Body of pancreas (tissue), 4 donors: ENCODE results near the gene GPR183. TPM values are rescaled to one million over a fixed set of nuclear protein-coding genes. Genes with fewer than 3 reads are reported as not detected.

Experiments
- ATAC-seq: fragments of 150-250 bp; one replicate; pipeline ENCODE4 v1.9.1; 2016
- DNase-seq, 4 donors: peaks; one replicate each; pipeline ENCODE4 v3.0.0-alpha.2; 2019
- H3K27ac ChIP-seq, 4 donors: fragments of 200-600 bp; sonication (generic); 1 replicate in 3 of 4; 2 replicates in 1 of 4; pipeline versions ENCODE4 v1.5.1 to v1.6.1; 2016 to 2019; ENCODE audit warnings: mild to moderate bottlenecking in 1 of 4, mixed read lengths in 1 of 4, moderate library complexity in 1 of 4
- H3K27me3 ChIP-seq, 2 donors: fragments of 200-600 bp; sonication (generic); one replicate each; pipeline ENCODE4 v1.6.0; 2016; ENCODE audit warnings: mild to moderate bottlenecking in 1 of 2
- H3K36me3 ChIP-seq, 2 donors: fragments of 200-600 bp; sonication (generic); replicated peaks in 1 of 2; 2 replicates each; pipeline ENCODE4 v1.5.1; 2016; ENCODE audit warnings: low read depth in 2 of 2; ENCODE audit not compliant: insufficient read depth in 1 of 2
- H3K4me1 ChIP-seq: fragments of 200-600 bp; sonication (generic); one replicate; pipeline ENCODE4 v1.6.0; 2016
- H3K4me3 ChIP-seq, 2 donors: fragments of 200-600 bp; sonication (generic); 1 replicate in 1 of 2; 2 replicates in 1 of 2; pipeline ENCODE4 v1.5.1; 2016 to 2019
- H3K9me3 ChIP-seq, 3 donors: fragments of 200-600 bp; sonication (generic); 1 replicate in 2 of 3; 2 replicates in 1 of 3; pipeline ENCODE4 v1.5.1; 2016
- POLR2A ChIP-seq, 3 donors: fragments of 450-650 bp; IDR thresholded peaks; one replicate each; pipeline ENCODE4 v1.6.1; 2016; ENCODE audit warnings: antibody characterized with exemption in 3 of 3, mild to moderate bottlenecking in 2 of 3
- WGBS, 2 donors: methylation state at CpG; one replicate each; pipeline ENCODE4 v1.1.5; 2017; 5-methylcytosine and 5-hydroxymethylcytosine counted together
- intact Hi-C: fragments of 100-400 bp; cut with DNase I; formaldehyde crosslinking; loops from one replicate; pipeline ENCODE4 v1.15.1; 2023
- total RNA-seq, 2 donors: library from RNA; depleted of rRNA; stranded (reverse); fragments of >200 nt; gene quantifications; one replicate each; pipeline ENCODE4 v1.1.0, GENCODE V29; 2016
- TF ChIP-seq, protein P1 (sequence below), 7 experiments: fragments of 450-650 bp in 4 of 7; fragments of 200-600 bp in 3 of 7; sonication (generic) in 3 of 7; IDR thresholded peaks; one replicate each; pipeline ENCODE4 v1.5.1; 2016 to 2019; ENCODE audit warnings: antibody characterized with exemption in 7 of 7

The GPR183 gene
- total RNA-seq, 2 donors from 2014 or later = 3.6 TPM; not detected in 1

DNA sequence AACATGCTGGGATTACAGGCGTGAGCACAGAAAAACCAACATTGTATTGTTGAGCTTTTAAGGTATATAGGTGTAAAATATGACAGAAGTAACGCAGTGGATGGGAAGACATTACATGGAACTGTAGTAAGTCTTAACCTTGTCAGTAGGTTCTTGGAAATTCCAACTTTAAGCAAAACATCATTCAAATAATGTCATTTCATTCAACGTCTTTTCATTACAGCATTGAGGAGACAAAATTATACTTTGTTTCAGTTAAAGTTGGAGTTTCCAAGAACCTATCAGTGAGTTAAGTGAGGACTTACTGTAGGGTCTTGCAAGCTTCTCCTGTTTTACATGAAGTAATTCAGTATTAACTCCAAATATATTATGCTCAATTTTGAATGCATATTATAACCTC, 27.0 kb upstream of the GPR183 start:
- Histone ChIP-seq H3K36me3 (no peaks in the 10 kb centered on the region), H3K27ac (no peak overlapping the region), H3K27me3 (no peaks in the 10 kb centered on the region), H3K4me3 (no peak overlapping the region), H3K9me3 (no peaks in the 10 kb centered on the region), H3K4me1 (peaks cover 2% of the 10 kb centered on the region)
- 94 to 97% methylated on average over 3 of the region's 3 CpGs for WGBS, 2 donors
- intact Hi-C loops = no loop called here
- DNase-seq (no peak), ATAC-seq (no peak)
- TF ChIP-seq POLR2A (IDR thresholded peaks at IDR 0.05) = no peak
- TF ChIP-seq, protein P1, sequence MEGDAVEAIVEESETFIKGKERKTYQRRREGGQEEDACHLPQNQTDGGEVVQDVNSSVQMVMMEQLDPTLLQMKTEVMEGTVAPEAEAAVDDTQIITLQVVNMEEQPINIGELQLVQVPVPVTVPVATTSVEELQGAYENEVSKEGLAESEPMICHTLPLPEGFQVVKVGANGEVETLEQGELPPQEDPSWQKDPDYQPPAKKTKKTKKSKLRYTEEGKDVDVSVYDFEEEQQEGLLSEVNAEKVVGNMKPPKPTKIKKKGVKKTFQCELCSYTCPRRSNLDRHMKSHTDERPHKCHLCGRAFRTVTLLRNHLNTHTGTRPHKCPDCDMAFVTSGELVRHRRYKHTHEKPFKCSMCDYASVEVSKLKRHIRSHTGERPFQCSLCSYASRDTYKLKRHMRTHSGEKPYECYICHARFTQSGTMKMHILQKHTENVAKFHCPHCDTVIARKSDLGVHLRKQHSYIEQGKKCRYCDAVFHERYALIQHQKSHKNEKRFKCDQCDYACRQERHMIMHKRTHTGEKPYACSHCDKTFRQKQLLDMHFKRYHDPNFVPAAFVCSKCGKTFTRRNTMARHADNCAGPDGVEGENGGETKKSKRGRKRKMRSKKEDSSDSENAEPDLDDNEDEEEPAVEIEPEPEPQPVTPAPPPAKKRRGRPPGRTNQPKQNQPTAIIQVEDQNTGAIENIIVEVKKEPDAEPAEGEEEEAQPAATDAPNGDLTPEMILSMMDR (IDR thresholded peaks at IDR 0.05) = no peak

DNA sequence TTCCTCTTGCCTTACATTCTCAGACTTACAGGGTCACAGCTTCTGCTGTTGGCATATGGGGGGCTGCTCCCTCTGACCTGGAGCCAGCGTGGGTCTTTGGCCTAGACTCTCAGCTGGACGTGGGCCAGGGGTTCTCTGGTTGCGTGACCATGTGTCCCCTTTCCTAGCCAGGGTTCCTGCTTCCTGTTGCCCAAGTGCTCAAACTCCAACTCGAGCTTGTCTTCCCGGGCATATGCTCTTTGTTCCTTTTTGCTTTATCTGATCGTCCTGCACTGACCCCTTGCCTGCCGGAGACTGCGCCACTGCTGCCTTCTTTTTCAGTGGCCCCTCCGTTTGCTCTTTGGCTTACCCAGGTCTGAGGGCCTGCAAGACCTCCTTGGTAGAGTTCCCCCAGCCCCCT, 25.3 kb upstream of the GPR183 start:
- no peak for ATAC-seq
- TF ChIP-seq, protein P1 (IDR thresholded peaks at IDR 0.05) = no peak
- TF ChIP-seq POLR2A (IDR thresholded peaks at IDR 0.05) = no peak
- H3K4me3 ChIP-seq = no peak overlapping the region
- H3K27ac ChIP-seq = no peak overlapping the region
- H3K4me1 ChIP-seq = no peaks in the 10 kb centered on the region
- H3K36me3 ChIP-seq = no peaks in the 10 kb centered on the region
- H3K9me3 ChIP-seq = no peaks in the 10 kb centered on the region
- intact Hi-C loops = no loop called here
- H3K27me3 ChIP-seq = no peaks in the 10 kb centered on the region
- no peak for DNase-seq
- 84 to 87% methylated on average over 9 of the region's 9 CpGs for WGBS, 2 donors

DNA sequence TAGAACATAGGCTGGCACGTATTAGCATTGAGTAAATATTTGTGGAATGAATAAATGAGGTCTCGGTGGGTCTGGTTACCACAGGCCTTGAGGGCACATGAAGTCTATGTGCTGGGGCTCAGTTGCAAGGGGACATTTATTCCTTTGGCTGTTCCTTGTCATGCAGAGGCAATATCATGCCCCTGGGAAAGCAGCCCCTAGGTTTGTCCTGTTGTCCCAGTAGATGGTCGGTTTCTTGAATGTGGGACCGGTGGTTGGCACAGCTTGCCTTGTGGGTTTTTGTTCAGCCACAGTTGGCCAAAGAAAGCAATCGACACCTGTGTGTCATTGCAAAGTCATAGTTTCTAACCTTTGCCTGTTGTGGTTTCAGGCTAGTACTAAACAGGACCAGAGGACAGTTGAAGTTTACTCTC, 24.7 kb upstream of the GPR183 start:
- WGBS, 2 donors = 88 to 90% methylated on average over 5 of the region's 5 CpGs
- H3K9me3 ChIP-seq = no peaks in the 10 kb centered on the region
- no peaks in the 10 kb centered on the region for H3K27me3 ChIP-seq
- DNase-seq (no peak), ATAC-seq (no peak)
- no peaks in the 10 kb centered on the region for H3K36me3 ChIP-seq
- H3K27ac ChIP-seq = no peak overlapping the region
- TF ChIP-seq, protein P1 (IDR thresholded peaks at IDR 0.05) = no peak
- no peak for TF ChIP-seq POLR2A (IDR thresholded peaks at IDR 0.05)
- no peak overlapping the region for H3K4me3 ChIP-seq
- H3K4me1 ChIP-seq = no peaks in the 10 kb centered on the region
- intact Hi-C loops = no loop called here

DNA sequence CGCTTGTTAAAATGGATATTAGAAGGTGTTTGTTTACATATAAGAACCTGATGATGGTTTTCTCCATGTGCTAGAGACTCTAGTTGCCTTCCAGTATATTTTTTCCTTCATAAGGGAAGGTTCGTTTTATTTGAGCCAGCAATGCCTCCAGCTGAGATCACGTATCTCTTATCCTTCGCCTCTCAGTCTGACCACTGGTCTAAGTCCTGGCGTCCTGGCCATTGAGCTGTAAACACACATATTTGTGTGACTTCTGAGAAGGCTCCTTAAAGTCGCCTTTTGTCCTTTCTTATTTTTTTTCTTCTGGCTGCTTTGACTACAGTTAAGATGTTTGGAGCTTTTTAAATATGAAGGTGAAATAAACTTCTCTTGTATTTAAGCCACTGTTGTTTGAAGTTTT, 23.7 kb upstream of the GPR183 start:
- no peaks in the 10 kb centered on the region for H3K4me1 ChIP-seq
- H3K9me3 ChIP-seq = no peaks in the 10 kb centered on the region
- no peaks in the 10 kb centered on the region for H3K27me3 ChIP-seq
- WGBS, 2 donors = 66 to 67% methylated on average over 6 of the region's 6 CpGs
- TF ChIP-seq POLR2A (IDR thresholded peaks at IDR 0.05) = no peak
- TF ChIP-seq, protein P1 (IDR thresholded peaks at IDR 0.05) = no peak
- DNase-seq = no peak
- ATAC-seq = no peak
- no peak overlapping the region for H3K4me3 ChIP-seq
- no peak overlapping the region for H3K27ac ChIP-seq
- intact Hi-C loops = no loop called here
- H3K36me3 ChIP-seq = no peaks in the 10 kb centered on the region

DNA sequence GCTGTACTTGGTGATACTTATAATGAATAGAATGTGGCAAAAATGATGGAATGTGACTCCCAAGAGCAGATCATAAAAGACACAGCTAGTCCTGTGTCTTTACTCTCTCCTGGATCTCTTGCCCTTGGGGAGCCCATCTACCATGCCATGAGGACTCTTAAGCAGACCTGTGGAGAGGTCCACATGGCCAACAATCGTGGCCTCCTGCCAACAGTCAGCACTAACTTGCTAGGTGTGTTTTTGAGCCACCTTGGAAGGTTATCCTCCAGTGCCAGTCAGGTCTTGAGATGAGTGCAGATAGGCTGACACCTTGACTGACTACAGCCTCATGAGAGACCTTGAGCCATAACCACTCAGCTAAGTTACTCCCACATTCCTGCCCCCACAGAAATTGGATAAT, 22.3 kb upstream of the GPR183 start:
- TF ChIP-seq, protein P1 (IDR thresholded peaks at IDR 0.05) = no peak
- no peak for TF ChIP-seq POLR2A (IDR thresholded peaks at IDR 0.05)
- Histone ChIP-seq H3K4me1 (no peaks in the 10 kb centered on the region), H3K27ac (no peak overlapping the region), H3K36me3 (no peaks in the 10 kb centered on the region), H3K4me3 (no peak overlapping the region), H3K9me3 (no peaks in the 10 kb centered on the region), H3K27me3 (no peaks in the 10 kb centered on the region)
- ATAC-seq (no peak), DNase-seq (peak in 1 of 4 donors; percentile 38)
- intact Hi-C loops = no loop called here
- WGBS, 2 donors = 50% methylated on average over 1 of the region's 1 CpG
